NCI-H1105 (cell line): Measurements from ENCODE around the gene LHFPL6.

ENCODE experiments used
- DNase-seq: peaks from one replicate; lab custom pipeline; 2025; lab: John Stamatoyannopoulos, UW

Gene LHFPL6

DNA sequence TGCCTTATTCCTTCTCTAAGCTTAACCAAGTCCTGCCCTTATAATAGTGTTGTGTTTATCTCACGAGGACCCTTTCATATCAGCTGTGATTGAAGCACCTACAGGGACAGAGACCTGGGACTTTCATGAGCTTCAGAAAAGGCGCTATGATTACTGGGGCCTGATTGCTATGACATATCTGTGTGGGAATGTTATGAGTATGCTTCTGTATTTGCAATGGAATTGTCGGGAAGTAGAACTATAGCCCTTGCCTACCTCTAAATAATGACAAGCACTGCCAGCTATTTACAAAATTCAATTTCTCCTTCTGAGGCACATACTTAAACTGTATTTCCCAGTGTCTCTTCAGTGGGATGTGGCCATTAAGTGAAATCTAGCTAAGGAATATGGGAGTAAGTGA lies 191.5 kb downstream of the LHFPL6 start:
- DNase-seq: no peak

DNA sequence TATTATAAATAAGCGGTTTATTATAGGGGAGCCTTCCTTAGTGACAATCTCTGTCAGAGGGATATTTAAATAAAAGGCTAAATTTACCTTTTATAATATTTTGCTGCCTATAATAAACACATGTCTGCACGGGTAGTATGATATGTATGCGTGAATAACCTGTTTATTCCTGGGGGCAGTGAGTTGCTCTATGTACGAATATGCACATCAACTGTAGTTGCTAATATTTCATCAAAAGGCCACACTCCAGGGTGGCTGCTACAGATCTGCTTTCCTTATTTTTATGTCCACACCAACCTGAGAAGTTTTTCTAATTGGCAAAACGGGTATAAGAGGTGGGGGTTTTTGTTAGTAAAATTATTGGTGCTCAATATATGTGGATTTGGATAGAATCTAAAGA lies 192.0 kb downstream of the LHFPL6 start:
- DNase-seq: no peak

DNA sequence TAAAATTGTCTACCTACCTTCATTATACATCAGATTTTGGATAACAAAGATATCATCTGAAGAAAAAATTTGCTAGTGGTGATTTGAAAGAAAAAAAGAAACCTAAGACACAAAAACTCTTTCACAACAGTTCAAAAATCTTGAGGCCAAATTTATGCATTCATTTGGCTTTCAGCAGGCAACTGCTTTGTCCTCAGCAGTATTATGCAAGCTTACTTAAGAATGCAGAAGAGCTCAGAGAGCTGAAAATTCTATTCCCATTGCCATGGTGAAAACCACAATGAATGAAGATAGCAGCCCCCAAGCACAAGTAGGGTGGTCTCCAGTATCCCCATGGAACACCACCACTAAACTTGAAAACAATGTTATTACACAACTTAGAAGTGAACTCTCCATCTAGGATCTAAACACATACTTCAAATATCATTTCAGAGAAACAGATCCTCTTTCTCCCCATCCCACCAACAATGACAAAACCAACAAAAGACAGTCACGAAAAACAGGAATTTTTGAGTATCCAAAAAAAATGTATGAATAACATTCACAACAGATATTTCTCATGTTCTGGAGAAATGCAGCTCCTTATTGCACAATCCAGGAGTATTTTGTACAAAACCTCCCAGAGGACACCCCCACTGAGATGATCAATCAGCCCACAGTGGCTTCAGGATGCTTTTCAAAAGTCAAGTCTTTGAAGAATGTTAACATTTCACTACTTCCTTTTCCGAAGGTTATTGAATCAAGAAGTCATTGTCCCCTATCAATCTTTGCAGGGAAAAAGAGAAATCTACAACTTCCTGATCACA lies 192.7 kb downstream of the LHFPL6 start:
- DNase-seq: no peak

DNA sequence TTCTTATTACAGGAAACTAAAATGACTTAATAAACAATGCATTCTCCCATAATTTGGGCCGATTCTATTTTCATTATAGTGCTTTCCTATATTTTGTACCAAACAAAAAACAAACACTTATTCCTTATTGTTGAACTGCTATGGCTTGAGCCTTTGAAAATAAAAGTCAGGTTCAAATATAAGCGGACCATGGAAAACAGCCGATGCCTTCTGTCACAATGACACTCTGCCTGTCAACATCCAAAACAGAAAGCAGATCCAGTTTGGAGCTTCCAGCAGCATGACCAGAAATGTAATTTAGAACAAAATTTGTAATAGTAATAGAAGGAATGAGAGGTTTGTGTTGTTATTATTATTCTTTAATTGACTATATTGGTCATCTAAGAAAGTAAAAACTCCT lies 194.5 kb downstream of the LHFPL6 start:
- DNase-seq: no peak

DNA sequence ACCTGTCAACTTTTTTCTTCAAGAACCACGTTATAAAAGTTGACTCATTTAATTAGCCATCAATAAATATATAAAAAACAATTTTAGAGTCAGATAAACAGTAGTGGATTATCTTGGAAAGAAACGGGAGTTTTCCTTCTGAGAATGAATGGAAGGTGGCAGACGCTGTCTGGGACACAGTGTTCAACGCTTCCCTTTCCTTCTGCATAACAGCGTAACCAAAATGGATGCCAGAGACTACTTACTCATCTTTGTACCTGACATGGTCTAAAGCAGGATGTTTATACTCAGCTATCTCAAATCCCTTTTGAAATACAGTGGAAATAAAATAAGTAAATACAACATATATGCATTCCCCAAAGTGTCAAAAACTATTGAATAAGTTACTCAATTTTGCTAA lies 195.2 kb downstream of the LHFPL6 start:
- no peak for DNase-seq

DNA sequence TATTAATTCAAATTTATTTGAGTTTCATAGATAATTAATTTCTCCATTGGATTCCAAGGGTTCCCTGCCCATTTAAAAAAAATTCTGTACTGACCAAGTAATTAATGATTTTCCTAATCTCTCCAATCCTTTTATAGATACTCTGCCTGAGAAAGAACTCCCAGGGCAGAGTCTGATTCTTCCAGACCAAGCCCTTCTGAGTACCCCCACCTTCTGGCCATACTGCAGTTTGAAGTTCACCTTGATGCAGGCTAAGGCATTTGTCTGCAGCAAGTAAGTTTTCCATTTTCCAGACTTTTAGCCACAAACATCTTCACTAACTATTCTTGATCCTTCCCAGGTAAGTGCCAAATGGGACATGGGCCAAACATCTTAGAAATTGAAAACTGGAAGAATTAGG lies 195.9 kb downstream of the LHFPL6 start:
- no peak for DNase-seq

DNA sequence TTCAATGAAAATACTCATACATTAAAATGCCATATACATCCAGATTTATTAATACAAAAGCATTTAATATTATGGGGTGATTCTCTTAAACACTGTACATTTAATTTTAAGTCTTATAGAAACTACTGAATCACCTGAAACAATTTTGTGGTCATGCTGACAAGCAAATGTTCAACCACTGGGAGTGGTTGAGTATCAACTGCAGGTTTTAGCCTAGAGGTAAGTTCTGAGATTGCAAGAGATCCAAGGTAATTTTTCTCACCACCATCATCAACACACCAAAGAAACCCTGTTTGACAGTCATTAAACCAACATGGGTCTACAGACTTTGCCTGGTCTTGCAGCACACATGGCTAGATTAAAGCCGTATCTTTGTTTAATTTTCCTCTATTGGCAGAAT lies 196.3 kb downstream of the LHFPL6 start:
- no peak for DNase-seq

DNA sequence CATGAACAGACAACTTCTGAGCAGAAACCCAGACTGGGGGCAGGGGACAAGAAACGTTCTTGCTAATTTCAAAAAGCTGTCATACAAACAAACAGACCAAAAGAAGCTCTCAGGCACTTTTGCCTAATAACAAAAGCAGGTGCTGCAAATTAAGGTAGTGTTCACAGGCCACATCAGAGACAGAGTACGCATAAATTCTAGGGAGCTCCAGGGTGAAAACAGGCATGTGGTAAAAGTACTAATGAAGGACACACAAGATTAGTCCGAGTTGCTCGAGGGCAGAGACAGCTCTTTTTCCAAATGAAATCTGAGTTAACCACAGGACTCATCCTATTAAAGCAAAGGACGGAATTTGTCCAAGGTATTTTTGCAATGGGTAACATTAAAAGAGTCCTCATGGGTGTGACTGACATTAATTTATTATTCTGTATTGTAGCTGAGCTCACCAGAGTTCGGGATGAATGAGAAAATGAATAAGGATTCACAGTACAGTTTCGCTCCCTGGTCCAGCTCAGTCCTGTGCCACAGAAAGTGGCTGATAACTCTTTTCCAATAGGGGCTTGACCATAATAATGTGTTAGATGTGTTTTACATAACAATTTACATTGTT lies 197.3 kb downstream of the LHFPL6 start:
- no peak for DNase-seq

DNA sequence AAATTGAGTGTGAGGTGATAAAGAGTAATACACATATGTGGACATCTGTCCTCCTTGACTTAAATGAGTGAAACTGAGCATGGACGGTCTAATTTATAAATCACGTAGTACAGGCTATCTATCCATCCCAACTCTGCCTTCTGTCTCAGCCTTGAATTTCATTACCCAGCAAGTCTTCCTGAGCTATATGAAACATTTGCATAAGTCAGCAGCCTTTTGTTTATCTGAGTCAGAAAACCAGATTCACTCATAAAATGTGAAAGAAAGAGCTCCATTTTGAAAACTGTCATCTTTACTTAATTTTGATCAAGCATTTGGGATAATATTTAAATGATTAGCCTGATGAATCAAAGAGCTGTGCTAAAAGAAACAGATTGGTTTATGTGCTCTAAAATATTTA lies 197.9 kb downstream of the LHFPL6 start:
- no peak for DNase-seq

DNA sequence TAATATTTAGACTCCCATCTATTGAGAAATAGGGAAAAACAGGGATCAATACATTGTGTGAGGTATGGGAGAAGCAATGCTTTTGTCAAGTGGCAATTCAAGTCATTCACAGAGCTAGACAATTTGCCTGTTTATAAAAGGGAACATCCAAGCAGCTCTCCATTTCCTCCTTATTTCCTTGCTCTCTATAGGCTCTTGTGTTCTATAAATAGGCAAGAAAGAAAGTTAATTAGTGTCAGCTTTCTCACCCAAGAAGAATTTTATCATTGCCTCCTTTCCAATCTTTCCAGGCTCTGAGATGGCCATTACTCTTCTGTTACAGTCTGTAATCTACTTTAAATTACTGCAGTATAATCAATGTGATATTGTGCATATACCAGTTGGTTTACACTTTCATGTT lies 199.9 kb downstream of the LHFPL6 start:
- no peak for DNase-seq

DNA sequence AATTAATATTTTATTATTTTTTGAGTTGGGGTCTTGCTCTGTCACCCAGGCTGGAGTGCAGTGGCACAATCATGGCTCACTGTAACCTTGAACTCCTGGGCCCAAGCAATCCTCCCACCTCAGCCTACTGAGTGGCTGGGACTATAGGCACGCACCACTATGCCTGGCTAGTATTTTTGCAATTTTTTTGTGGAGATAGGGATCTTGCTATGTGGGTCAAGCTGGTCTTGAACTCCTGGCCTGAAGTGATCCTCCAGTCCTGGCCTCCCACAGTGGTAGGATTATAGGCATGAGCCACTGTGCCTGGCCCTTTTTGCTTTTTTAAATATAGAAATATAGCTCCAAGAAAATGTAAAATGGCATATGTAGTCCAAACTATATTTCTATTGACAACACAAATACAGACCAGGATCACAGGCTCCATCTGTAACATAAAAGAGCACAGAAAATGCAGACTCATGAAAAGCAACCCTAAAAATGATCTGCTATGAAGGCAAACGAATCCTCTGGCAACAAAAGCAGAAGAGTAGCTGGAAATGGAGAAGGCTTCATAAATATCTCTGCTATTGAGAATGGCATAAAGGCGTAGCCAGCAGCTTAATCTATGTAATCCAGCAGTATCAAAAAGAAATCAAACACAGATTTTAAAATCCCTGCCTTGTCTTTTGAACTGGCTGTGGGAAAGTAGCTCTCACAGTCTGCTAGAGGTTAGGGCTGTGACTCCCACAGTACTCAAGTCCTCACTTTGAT lies 200.6 kb downstream of the LHFPL6 start:
- no peak for DNase-seq

DNA sequence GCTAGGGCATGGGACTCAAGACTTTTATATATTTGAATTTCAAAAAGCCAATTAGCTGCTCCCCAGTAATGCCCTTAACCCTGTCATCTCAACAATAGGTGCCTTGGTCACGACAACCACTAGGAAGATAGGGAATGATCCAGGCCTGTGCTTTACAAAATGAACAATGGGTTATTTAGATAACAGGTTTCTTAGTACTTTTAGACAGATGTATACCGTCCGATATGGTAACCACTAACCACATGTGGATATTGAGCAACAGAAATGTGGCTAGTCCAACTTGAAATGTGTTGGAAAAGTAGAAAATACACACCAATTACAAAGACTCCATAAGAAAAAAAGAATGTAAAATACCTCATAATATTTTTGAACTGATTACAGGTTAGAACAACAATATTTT lies 201.2 kb downstream of the LHFPL6 start:
- no peak for DNase-seq

DNA sequence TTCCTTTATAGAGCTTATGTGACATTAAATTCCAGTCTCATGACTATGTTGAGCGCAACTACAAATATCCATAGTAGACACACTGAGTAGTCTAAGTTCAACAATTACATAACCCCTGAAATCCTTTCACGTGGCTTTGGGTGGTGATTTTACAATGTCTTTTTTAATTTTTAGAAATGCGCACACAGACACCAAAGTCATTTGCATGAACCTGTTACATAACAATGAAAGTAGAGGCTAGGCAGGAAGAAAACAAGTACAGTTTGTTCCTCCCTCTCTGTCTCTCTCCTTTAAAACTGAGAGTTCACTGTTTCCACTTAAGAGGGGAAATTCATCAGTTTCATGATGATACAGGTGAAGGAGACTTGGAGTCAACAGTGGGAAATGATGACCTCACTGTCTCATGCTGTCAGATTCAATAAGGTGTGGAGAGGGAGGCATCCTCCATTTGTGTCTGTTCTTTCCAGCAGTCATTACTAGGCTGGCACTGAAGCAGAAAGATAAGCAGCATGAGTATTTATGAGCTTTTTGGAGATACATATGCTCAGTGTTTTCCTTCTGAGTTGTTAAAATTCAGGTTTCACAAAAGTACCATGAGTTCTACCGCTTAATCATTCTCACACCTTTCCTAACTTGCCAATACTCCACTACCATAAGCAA lies 201.8 kb downstream of the LHFPL6 start:
- DNase-seq: no peak

DNA sequence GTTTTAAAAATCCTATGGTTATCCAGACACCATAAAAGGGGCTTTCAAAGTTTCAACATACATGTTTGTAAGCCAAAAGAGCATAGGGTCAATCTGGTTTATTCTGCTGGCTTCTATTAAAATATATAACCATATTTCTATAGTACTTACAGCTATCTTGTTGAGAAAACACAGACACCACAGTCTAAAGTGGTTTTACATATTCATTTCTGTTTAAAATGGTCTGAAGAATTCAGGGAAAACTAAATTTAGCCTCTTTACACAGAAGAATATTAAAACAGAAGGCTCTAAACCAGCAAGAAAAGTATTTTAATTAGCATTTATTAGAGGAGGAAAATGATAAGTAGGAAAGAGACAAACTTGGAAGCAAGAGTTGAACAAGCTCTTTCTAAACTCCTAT lies 203.9 kb downstream of the LHFPL6 start:
- no peak for DNase-seq

DNA sequence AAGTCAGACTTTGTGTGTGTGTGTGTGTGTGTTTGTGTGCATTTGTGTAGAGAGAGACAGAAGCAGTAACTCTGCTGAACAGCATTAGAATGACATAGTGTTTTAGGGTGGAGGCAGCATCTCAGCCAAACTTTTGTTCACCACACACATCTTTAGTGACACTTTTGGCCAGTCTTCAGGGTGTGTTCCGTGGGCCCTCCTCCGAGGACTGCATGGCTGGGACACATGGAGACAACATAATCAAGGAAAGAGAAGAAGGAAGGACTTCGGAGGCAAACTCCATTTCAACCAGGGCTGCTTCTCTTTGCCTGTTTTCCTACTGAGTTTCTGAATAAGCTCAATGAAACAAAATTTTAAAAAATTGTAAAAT lies 205.1 kb downstream of the LHFPL6 start:
- no peak for DNase-seq

DNA sequence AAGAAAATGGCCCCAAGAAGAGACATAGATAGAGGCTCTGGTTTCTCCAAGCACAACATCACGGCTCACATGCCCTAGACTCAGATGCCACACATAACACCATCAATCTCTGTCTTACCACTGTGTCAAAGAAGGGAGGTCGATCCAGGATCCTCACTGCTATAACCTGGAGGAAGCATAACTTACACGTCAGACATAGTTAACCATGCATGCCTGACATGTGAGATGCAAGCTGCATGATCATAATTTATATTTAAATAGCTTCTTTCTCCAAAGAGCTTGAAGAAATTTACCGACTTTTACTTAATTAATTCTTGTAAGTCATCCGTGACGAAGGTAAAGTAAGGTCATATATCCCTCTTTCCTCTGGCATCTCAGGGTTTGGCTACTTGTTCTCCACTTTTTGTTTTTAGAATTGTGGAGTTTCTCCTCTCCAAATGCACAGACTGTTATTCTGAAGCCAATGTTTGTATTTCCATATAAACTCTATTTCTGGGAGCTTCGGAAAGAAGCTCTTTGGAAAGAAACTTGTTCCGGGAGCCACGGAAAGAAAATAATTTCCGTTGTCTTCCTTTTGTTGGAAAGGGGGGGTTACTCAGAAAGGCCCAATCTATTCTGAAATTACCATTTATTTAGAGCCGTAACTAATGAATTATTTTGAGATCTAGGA lies 205.6 kb downstream of the LHFPL6 start:
- DNase-seq: no peak

DNA sequence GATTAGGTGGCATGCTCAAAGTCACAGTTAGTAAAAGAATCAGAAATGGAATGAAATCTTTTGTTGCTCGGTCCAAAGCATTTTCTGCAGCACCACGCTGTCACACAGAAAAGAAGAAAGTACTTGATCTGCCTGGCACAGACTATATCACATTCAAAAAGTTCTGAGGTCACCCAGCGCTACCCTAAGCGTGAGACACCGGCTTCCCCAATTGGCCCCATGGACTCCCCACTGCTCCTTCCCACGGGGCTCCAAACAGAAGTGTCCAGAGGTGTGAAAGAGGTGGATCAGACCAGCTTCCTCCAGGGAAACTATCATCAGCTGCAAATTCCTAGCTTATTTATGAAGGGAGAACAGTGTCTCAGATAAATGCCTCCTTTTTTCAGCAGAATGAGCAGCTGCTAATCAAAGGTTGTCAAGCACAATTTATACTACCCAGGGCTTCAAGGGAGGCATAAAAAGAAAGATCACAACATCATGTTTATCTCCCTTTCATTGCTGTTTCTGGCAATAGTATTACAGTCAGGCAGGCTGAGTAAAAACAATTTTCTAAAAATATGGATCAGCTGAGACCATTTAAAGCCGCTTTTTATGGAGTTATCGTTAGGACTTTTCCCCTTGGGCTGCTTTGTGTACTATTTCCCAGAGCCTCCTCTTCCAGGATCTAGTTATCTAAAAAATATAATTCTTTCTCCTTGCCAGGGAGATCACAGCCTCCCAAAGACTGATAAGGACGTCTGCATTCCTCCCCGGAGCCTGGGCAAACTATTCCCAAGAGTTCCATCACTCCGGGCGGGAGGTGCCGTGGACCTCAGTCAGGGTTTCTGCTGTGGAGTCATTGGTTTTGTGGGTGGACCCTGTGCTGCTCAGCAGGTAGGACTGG lies 208.0 kb downstream of the LHFPL6 start:
- no peak for DNase-seq

DNA sequence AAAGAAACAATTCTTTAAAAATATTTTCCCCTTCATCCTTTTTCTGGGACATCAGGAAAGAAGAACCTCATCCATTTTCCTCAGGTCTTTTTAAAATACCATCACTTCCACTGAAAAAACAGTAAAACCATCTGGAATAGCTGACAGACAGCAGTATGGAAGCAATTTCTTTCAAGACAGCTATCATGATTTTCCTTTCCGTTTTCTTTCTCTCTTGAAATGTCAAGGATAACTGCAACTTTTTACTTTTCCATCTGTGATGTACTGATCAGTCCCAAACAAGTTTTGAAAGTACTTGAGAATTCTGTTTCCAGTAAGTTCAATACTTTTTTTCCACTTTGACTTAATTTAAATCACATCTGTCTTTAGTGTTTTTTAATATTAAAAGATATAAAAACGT lies 211.2 kb downstream of the LHFPL6 start:
- DNase-seq: no peak

DNA sequence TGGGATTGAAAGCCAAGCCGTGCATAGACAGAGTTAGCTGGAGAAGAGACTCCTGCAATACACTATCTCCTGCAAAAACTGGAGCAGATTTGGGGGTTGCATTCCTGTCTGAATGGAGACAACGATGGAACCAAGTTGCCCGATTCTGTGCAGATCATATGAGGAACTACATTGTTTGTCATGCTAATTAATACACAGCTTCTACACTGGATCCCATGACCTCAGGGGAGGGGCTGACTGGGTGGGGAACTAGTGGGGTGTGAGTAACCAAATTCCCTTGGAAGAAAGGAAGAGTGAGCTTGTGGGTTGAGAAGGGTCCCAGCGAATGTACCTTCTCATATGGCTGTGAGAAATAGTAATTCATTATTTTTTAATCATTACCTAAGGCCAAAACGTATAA lies 214.0 kb downstream of the LHFPL6 start:
- DNase-seq: no peak

DNA sequence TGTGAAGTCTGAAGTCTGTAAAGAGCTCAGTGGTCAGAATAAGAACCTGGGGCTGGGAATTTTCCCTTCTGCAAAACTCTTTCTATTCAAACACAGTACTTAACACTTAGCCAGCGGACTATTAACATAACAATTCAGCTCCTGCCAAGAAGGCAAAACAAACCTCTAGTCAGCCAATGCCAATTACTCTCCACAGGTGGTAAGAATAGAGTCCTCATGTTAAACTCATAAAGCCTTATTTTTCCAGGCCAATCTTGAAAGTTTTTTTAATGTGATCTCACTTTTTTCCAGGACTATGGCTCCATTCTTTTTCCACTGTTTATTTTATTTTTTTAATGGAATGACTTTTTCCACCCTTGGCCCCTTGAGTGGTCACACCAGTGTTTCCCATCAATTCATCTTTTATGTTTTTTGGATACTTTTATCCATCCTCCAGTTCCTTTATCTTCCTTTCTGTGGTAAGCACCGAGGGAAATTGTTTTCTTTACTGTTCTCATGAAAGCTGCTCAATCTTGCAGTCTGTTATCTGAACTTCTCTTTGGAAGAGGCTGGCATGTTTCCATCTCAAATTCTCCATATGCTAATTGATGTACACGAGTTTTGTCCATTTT lies 217.3 kb downstream of the LHFPL6 start:
- peak; percentile 11 for DNase-seq

DNA sequence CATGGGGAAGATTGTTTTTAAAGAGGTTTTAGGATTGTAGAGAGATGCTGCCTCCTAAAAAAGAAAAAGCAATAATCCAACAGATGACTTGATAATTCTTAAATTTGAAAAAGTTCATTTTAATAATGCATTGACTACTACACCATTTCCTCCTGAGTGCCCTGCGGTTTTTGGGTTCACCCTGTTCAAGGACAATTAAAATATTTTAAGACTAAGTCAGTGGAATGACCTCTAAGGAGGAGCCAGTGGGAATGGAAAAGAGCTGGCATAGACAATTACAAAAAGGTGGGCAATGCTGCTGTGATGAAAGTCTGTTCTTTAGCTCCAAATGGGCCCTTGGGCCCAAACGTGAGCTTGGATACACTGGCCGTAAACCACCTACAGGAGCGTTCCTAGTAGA lies 217.8 kb downstream of the LHFPL6 start:
- no peak for DNase-seq
